Adipose tissue (tissue), 3 donors: ENCODE data around the gene SLC38A3. TPM values are rescaled to one million over a fixed set of nuclear protein-coding genes. Genes with fewer than 3 reads are reported as not detected.
"Not testable (repeated sequence)": the region's sequence is repeated elsewhere in the genome, so short reads cannot be mapped to it uniquely, and the experiment has no call there.

Experiments
- H3K27ac ChIP-seq: one replicate; pipeline ENCODE4 v1.5.1; 2013; ENCODE audit warnings: low read depth, low read length
- whole genome bisulfite sequencing, 3 donors: extraction: QIAGEN DNeasy Blood & Tissue Kit; methylation state at CpG; one replicate each; pipeline ENCODE4 v1.1.7; 2013; 5-methylcytosine and 5-hydroxymethylcytosine counted together
- polyA plus RNA-seq, 3 donors: library from polyadenylated mRNA; stranded (reverse); fragments of 200-250 nt; gene quantifications; one replicate each; pipeline ENCODE4 v1.2.3, GENCODE V29; 2013
- donor health status: healthy with polysubstance abuse.
- donor health status: Bipolar disorder and iron deficiency.
- donor health status: healthy.

Gene SLC38A3
- polyA plus RNA-seq, 3 donors, result 0.34 to 22.0 TPM; not detected in 1

GRCh38 chr3:50203809-50204803, 965 bp upstream of the SLC38A3 start:
- WGBS, 3 donors, result 53 to 75% (median 73%) methylated on average over 12 of the region's 12 CpGs
- no peak overlapping the region for H3K27ac ChIP-seq

DNA sequence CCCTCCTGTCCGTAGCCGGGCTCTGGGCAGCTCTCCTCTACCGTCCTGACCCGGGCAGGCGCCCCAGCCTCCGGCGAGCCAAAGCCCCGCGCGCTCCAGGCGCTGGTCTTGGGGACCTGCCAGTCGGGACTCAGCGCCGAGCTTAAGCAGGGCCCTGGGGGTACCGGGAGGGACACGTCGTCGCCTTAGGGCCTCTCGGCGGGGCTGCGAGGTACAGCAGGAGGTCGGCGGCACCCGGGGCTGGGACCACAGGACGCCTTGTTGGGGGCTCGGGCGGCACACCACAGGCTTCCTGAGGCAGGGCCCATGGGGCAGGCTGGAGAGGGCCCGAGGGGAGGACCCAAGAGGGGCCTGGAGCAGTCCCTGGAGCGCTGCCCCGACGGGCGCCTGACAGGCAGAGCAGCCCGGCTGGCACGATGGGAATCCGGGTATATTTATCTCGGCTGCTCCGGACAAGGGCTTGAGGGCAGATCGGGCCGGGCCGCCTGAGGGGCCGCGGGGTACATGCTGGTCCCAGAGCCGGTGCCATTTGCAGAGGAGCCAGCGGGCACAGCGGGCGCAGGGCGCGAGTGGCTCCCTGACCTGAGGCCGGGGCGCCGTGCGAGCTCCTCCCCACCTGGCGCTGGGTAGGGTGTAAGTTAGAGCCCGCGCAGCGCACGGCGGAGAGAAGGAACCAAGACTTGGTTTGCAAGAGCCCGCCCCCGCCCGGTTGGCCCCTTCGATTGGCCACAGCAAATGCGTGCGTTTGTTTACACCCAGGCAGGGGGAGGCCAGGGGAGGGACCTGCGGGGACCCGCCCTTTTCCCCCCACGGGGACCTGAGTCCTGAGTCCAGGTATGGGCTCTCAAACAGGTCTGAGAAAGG, 574 bp downstream of the SLC38A3 start:
- H3K27ac ChIP-seq, result no peak overlapping the region
- 4 to 11% (median 8%) methylated on average over 64 to 67 of the region's 67 CpGs for whole genome bisulfite sequencing, 3 donors

GRCh38 chr3:50207359-50208042, 2.4 kb downstream of the SLC38A3 start:
- WGBS, 3 donors, result 93 to 95% (median 94%) methylated on average over 17 of the region's 17 CpGs
- H3K27ac ChIP-seq, result no peak overlapping the region

DNA sequence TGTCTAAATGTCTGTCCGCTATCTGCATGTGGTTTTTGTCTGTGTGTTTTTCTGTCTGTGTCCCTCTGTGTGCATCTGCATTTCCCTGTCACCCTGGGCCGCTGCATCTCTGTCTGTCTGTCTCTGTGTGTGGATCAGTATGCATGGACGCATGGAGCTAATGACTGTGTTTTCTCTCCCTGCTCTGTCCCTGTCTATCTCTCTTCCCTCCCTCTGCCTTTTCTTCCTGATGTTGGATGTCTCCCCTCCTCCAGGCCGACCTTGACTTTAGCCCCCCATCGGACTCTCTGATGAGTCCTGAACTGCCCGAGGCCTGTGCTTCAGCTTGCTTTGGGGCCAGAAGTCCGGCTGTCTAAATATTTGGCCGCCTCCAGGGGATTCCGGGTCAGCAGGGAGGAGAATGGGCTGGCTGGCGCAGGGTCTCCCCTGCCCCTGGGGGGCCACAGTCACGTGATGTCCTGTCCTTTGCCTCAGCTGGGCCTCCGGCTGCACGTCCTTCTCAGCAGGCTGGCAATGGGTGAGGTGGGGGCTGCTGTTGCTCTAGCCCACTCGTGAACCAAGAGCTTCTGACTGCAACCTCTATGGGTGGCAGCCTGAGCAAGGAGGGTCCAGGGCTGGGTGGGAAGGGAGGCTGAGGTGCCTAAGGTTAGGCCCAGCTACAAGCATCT, 3.7 kb downstream of the SLC38A3 start:
- 59 to 78% (median 77%) methylated on average over 14 of the region's 14 CpGs for WGBS, 3 donors
- H3K27ac ChIP-seq, result no peak overlapping the region

GRCh38 chr3:50210176-50210509, 5.1 kb downstream of the SLC38A3 start:
- WGBS, 3 donors, result 60 to 91% (median 89%) methylated on average over 5 of the region's 5 CpGs
- no peak overlapping the region for H3K27ac ChIP-seq

- WGBS, 3 donors, result 40 to 91% (median 82%) methylated on average over 13 of the region's 13 CpGs
- H3K27ac ChIP-seq, result no peak overlapping the region
Measured at GRCh38 chr3:50210510-50211367, 5.7 kb downstream of the SLC38A3 start.

DNA sequence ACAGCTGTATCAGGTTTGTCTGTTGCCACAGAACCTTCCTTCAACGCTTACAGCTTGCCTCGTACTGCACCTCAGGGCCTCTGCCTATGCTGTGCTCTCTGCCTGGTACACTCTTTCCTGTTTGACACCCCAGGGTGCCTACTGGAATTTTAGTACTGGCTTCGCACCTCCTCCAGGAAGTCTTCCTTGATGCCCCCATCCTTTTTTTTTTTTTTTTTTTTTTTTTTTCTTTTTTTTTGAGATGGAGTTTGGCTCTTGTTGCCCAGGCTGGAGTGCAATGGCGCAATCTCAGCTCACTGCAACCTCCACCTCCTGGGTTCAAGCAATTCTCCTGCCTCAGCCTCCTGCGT, 6.3 kb downstream of the SLC38A3 start:
- H3K27ac ChIP-seq, result not testable (repeated sequence)
- 79 to 96% (median 94%) methylated on average over 5 of the region's 5 CpGs for WGBS, 3 donors

- WGBS, 3 donors, result 52 to 65% (median 64%) methylated on average over 2 of the region's 2 CpGs
- H3K27ac ChIP-seq, result no peak overlapping the region
Measured at GRCh38 chr3:50211930-50212329, 6.9 kb downstream of the SLC38A3 start.

DNA sequence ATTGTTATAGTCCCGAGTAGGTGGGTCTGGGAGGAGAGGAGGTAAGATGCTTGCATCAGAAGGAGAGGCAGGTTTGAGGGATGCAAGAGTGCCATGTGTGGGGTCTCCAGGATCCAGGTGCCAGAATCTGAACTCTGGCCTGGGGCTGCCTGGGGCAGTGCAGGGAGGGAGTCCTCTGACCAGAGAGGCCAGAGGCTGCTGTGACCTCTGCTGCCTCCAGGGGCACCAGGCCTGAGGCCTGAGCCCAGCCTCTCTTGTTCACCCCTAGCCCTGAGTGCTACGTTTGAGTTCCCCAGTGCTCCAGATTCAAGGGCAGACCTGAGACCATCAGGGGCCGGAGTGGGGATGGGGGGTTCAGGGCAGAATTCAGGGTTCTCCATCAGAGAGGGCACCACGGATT, 7.4 kb downstream of the SLC38A3 start:
- H3K27ac ChIP-seq, result no peak overlapping the region
- WGBS, 3 donors, result 73 to 83% (median 77%) methylated on average over 4 of the region's 4 CpGs

DNA sequence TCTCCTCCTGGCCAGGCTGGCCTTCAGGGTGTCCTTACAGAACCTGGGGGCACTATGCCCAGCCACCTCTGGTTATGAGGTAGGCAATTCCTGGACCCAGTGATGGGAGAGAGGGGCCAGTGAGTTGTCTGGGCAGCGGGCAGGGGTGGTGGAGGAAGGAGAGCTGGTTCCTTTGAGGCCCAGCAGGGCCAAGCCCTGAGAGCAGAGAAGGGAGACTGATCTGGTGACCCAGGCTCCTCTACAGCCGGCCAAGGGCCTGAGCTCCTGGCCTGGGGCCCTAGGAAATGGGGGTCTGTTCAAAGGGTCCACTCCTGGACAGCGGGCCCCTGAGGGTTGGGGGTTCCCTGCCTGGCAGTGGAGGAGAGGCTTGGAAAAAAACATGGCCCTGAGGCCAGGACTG, 7.9 kb downstream of the SLC38A3 start:
- no peak overlapping the region for H3K27ac ChIP-seq
- 86 to 92% (median 87%) methylated on average over 3 of the region's 3 CpGs for WGBS, 3 donors

- H3K27ac ChIP-seq, result no peak overlapping the region
- 44 to 81% (median 73%) methylated on average over 12 of the region's 12 CpGs for WGBS, 3 donors
Measured at GRCh38 chr3:50213373-50213772, 8.3 kb downstream of the SLC38A3 start.

DNA sequence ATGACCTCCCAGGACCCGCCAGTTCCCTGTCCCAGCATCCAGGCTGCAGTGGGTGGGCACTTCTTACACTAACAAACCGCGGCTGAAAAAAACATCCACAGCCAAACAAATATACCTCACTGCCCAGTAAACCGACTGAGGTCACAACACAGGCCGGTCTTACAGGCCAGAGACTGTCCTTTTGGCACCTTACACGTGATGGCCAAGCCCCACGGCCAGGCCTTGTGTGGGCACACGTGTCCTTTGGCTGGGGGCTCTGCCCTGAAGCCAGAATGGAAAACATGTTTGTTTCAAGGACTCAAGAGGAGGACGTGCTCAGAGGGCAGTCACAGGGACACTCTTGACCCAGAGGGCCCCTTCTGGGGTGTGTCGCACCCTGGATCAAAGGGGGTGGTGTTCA, 9.8 kb downstream of the SLC38A3 start:
- WGBS, 3 donors, result 71 to 87% (median 82%) methylated on average over 10 of the region's 10 CpGs
- no peak overlapping the region for H3K27ac ChIP-seq

DNA sequence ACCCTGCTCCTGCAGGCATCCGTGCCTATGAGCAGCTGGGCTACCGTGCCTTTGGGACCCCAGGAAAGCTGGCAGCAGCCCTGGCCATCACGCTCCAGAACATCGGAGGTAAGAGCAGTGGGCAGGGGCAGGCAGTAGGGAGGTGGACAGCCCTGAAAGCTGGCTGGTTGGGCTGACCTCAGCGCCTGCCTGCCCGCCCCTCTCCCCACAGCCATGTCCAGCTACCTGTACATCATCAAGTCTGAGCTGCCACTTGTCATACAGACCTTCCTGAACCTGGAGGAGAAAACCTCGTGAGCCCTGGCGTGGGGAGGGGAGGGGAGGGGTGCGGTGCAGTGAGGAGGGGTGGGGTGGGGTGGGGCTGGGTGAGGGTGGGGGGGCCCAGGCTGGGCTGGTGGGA, 10.5 kb downstream of the SLC38A3 start:
- 72 to 85% (median 79%) methylated on average over 7 to 9 of the region's 9 CpGs for WGBS, 3 donors
- H3K27ac ChIP-seq, result no peak overlapping the region

DNA sequence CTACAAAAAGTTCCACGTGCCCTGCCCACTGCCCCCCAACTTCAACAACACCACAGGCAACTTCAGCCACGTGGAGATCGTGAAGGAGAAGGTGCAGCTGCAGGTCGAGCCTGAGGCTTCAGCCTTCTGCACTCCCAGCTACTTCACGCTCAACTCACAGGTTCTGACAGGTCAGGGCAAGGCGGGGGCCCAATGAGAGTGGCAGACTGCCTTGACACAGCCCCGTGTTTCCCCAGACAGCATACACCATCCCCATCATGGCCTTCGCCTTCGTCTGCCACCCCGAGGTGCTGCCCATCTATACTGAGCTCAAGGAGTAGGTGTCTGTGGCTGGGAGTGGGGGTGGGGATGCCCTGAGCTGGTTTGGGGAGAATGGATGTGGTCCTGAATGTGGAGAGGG, 12.6 kb downstream of the SLC38A3 start:
- no peak overlapping the region for H3K27ac ChIP-seq
- WGBS, 3 donors, result 78 to 84% (median 79%) methylated on average over 10 of the region's 10 CpGs

DNA sequence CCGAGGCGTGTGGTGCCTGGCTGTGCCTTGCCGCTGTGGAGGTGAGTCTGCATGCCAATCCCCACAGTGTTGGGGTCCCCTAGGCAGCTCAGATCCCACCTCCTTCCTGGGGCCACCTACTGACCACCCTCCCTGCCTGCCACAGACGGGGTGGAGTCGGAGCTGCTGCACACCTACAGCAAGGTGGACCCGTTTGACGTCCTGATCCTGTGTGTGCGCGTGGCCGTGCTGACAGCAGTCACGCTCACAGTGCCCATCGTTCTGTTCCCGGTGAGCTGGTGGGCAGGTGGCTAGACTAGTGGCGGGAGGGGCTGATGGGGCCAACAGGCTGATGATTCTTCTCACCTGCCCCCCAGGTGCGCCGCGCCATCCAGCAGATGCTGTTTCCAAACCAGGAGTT, 13.4 kb downstream of the SLC38A3 start:
- 94 to 97% (median 97%) methylated on average over 17 of the region's 17 CpGs for WGBS, 3 donors
- no peak overlapping the region for H3K27ac ChIP-seq

GRCh38 chr3:50219285-50219684, 14.2 kb downstream of the SLC38A3 start:
- no peak overlapping the region for H3K27ac ChIP-seq
- 89 to 92% (median 90%) methylated on average over 5 of the region's 5 CpGs for WGBS, 3 donors

DNA sequence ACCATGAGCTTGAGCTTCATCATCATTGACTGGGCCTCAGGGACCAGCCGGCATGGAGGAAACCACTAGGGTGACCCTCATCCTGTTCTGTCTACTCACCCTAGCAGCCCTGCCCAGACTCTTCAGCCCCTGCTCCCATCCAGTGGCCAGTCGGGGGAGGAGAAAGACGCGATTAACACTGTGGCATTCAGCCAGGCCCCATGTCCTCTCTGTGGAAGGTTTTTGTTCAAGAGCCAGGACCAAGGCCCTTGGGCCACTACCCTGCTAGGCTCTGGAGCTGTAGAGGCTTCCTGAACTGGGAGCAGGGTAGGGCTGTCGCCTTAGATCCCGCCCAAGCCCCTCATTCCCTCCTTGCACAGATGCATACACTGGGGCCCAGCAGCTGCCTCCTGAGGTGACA, 15.0 kb downstream of the SLC38A3 start:
- no peak overlapping the region for H3K27ac ChIP-seq
- 58 to 66% (median 64%) methylated on average over 6 of the region's 6 CpGs for WGBS, 3 donors

GRCh38 chr3:50221051-50221410, 16.0 kb downstream of the SLC38A3 start:
- H3K27ac ChIP-seq, result no peak overlapping the region
- WGBS, 3 donors, result 61 to 68% (median 65%) methylated on average over 4 of the region's 4 CpGs
